Measurements from ENCODE around the gene CCDC88C. TPM values are rescaled to one million over a fixed set of nuclear protein-coding genes. Genes with fewer than 3 reads are reported as not detected.

CCDC88C gene
- total RNA-seq, 6 experiments from 2014 or later: 0.09 to 0.61 (median 0.19) TPM; not detected in 3

- Mint-ChIP-seq H3K4me3 (no peak overlapping the region), H3K4me1 (ENCODE audit: low read depth) (no peaks in the 10 kb centered on the region), H3K36me3 (ENCODE audit: low read depth) (no peaks in the 10 kb centered on the region), H3K9me3 (no peaks in the 10 kb centered on the region), H3K27ac (no peak overlapping the region), H3K27me3 (ENCODE audit: insufficient read depth) (peaks cover 57% of the 10 kb centered on the region)
- DNase-seq: no peak
- no peak for TF ChIP-seq CTCF (IDR thresholded peaks at IDR 0.05)
Measured at GRCh38 chr14:91415794-91416743, 1.6 kb downstream of the CCDC88C start.

DNA sequence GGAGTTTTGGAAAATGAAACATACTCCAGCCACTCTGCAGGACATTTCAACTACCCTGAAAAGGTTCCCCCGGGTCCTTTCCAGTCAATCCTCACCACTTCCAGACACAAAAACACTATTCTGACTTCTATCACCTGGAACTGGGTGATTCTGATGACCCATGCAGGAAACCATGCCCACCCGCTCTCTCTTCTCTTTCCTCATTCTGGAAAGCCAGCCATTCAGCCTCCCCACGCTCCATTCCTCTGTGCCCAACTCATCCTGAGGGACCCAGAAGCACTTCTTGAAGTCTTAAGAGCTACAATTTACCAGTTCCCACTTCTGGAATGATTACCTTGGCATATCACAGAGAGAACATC lies 3.2 kb downstream of the CCDC88C start:
- no peaks in the 10 kb centered on the region for H3K9me3 Mint-ChIP-seq
- TF ChIP-seq CTCF (IDR thresholded peaks at IDR 0.05): no peak
- no peak for DNase-seq
- H3K4me1 Mint-ChIP-seq (ENCODE audit: low read depth): no peaks in the 10 kb centered on the region
- H3K27ac Mint-ChIP-seq: no peak overlapping the region
- peaks cover 52% of the 10 kb centered on the region for H3K27me3 Mint-ChIP-seq (ENCODE audit: insufficient read depth)
- H3K4me3 Mint-ChIP-seq: no peak overlapping the region
- H3K36me3 Mint-ChIP-seq (ENCODE audit: low read depth): no peaks in the 10 kb centered on the region

DNA sequence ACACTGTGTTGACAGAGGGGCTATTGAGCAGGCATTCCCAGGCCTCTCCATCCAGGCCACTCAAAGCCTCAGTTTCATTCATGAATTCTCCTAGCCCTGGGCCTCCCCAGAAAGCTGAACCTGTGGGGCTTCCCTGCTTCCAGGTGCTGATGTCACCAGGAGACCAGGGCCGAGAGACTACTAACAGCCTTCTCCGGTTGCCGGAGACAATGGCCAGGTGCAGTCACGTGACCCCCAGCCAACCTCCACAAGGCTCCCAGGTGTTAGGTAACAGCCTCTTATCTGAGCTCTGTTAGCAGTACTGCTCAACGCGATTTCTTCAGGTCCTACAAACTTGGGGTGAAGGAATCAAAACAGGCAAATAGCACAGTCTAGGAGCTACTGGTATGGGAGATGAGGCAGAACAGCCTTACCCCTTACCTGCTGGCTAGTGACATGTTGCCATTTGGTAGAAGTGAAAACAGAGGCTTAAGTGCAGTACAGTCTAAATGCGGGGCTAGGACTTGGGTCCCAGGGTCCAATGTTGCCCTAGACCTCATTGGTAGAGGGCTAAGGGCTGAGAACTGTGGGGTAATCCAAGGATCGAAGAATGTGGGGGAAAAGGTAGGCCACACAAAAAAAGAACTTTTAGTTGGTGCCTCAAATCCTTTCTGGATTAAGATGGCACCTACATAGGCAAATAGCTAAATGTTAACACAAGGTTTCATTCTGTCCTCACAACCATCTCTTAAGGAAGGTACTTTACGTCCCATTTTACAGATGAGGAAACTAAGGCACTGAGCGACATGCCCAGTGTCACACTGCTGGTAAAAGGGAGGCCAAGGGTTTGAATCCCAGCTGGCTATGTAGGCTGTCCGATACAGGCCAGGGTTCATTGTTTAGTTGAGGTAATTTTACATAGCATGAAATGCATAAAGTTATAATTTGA lies 3.8 kb downstream of the CCDC88C start:
- Mint-ChIP-seq H3K9me3 (no peaks in the 10 kb centered on the region), H3K4me3 (no peak overlapping the region), H3K27me3 (ENCODE audit: insufficient read depth) (peaks cover 57% of the 10 kb centered on the region), H3K27ac (no peak overlapping the region), H3K36me3 (ENCODE audit: low read depth) (no peaks in the 10 kb centered on the region), H3K4me1 (ENCODE audit: low read depth) (no peaks in the 10 kb centered on the region)
- no peak for TF ChIP-seq CTCF (IDR thresholded peaks at IDR 0.05)
- no peak for DNase-seq

- H3K4me1 Mint-ChIP-seq (ENCODE audit: low read depth): no peaks in the 10 kb centered on the region
- no peak for DNase-seq
Measured at GRCh38 chr14:91412939-91413338, 4.7 kb downstream of the CCDC88C start.

More at GRCh38 chr14:91412939-91413338, 4.7 kb downstream of the CCDC88C start:
- H3K27ac Mint-ChIP-seq: no peak overlapping the region
- no peaks in the 10 kb centered on the region for H3K9me3 Mint-ChIP-seq
- no peak overlapping the region for H3K4me3 Mint-ChIP-seq
- peaks cover 60% of the 10 kb centered on the region for H3K27me3 Mint-ChIP-seq (ENCODE audit: insufficient read depth)
- TF ChIP-seq CTCF (IDR thresholded peaks at IDR 0.05): no peak
- no peaks in the 10 kb centered on the region for H3K36me3 Mint-ChIP-seq (ENCODE audit: low read depth)

Measured in HFFc6 (cell line).